ENCODE measurements around the gene UQCC5.

GRCh38 chr3:52518723-52519444 lies 17.5 kb upstream of the UQCC5 start:
- TF ChIP-seq, protein P1, sequence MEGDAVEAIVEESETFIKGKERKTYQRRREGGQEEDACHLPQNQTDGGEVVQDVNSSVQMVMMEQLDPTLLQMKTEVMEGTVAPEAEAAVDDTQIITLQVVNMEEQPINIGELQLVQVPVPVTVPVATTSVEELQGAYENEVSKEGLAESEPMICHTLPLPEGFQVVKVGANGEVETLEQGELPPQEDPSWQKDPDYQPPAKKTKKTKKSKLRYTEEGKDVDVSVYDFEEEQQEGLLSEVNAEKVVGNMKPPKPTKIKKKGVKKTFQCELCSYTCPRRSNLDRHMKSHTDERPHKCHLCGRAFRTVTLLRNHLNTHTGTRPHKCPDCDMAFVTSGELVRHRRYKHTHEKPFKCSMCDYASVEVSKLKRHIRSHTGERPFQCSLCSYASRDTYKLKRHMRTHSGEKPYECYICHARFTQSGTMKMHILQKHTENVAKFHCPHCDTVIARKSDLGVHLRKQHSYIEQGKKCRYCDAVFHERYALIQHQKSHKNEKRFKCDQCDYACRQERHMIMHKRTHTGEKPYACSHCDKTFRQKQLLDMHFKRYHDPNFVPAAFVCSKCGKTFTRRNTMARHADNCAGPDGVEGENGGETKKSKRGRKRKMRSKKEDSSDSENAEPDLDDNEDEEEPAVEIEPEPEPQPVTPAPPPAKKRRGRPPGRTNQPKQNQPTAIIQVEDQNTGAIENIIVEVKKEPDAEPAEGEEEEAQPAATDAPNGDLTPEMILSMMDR (IDR thresholded peaks at IDR 0.05): no peak
- TF ChIP-seq NFE2L2 (conservative IDR thresholded peaks at IDR 0.05; ENCODE audit: low read length) (no peak), CHD2 (IDR thresholded peaks at IDR 0.05; ENCODE audit: low read length, partially characterized antibody) (no peak), HDAC2 (IDR thresholded peaks at IDR 0.05) (no peak), RAD21 (conservative IDR thresholded peaks at IDR 0.05 in 1 of 2, IDR thresholded peaks at IDR 0.05 in 1 of 2) (no peak), MAX (IDR thresholded peaks at IDR 0.05) (no peak), EP300 (IDR thresholded peaks at IDR 0.05) (no peak), ATOH8 (CRISPR knock-in tag; IDR thresholded peaks at IDR 0.05; ENCODE audit: low read depth) (no peak), POLR2A (IDR thresholded peaks at IDR 0.05; ENCODE audit: low read length) (no peak), EHF (CRISPR knock-in tag; IDR thresholded peaks at IDR 0.05) (no peak), PBX3 (IDR thresholded peaks at IDR 0.05) (no peak)
- TF ChIP-seq, protein P2, sequence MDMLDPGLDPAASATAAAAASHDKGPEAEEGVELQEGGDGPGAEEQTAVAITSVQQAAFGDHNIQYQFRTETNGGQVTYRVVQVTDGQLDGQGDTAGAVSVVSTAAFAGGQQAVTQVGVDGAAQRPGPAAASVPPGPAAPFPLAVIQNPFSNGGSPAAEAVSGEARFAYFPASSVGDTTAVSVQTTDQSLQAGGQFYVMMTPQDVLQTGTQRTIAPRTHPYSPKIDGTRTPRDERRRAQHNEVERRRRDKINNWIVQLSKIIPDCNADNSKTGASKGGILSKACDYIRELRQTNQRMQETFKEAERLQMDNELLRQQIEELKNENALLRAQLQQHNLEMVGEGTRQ (IDR thresholded peaks at IDR 0.05): no peak
